ENCODE measurements around the gene SPOP. TPM values are rescaled to one million over a fixed set of nuclear protein-coding genes. Genes with fewer than 3 reads are reported as not detected.

The SPOP gene
- total RNA-seq, 4 donors from 2014 or later, result 44.3 to 147 (median 99.0) TPM

DNA sequence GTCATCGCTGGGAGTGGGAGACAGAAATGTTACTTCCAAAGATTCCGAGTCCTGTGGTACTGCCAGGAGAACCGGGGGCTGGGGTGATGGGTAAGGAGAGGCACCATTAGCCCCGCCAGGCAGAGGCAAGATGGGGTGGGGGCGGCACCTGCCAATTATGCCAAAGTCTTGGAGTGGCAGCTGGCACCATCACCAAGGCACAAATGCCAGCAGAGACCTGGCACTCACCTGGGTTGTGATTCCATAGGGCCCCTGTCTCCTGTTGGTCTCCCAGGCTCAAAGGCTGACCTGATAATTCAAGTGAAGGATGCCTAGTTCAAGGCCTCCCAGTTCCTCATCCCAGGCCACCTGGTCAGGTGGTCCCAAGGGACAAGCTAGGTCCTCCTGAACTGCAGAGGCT, 94.7 kb downstream of the SPOP start:
- intact Hi-C loops (cut with DNase I; ENCODE audit: low total_unique reads), result no loop called here
- H3K4me1 ChIP-seq, result peaks cover 3 to 4% of the 10 kb centered on the region in 2 donors
- no peak for DNase-seq
- no peaks in the 10 kb centered on the region for H3K36me3 ChIP-seq
- TF ChIP-seq POLR2A (IDR thresholded peaks at IDR 0.05), result no peak
- TF ChIP-seq, protein P1, sequence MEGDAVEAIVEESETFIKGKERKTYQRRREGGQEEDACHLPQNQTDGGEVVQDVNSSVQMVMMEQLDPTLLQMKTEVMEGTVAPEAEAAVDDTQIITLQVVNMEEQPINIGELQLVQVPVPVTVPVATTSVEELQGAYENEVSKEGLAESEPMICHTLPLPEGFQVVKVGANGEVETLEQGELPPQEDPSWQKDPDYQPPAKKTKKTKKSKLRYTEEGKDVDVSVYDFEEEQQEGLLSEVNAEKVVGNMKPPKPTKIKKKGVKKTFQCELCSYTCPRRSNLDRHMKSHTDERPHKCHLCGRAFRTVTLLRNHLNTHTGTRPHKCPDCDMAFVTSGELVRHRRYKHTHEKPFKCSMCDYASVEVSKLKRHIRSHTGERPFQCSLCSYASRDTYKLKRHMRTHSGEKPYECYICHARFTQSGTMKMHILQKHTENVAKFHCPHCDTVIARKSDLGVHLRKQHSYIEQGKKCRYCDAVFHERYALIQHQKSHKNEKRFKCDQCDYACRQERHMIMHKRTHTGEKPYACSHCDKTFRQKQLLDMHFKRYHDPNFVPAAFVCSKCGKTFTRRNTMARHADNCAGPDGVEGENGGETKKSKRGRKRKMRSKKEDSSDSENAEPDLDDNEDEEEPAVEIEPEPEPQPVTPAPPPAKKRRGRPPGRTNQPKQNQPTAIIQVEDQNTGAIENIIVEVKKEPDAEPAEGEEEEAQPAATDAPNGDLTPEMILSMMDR (IDR thresholded peaks at IDR 0.05), result no peak
- no peaks in the 10 kb centered on the region for H3K9me3 ChIP-seq
- H3K27me3 ChIP-seq, result no peaks in the 10 kb centered on the region
- no peak overlapping the region for H3K4me3 ChIP-seq
- H3K27ac ChIP-seq, result no peak overlapping the region

DNA sequence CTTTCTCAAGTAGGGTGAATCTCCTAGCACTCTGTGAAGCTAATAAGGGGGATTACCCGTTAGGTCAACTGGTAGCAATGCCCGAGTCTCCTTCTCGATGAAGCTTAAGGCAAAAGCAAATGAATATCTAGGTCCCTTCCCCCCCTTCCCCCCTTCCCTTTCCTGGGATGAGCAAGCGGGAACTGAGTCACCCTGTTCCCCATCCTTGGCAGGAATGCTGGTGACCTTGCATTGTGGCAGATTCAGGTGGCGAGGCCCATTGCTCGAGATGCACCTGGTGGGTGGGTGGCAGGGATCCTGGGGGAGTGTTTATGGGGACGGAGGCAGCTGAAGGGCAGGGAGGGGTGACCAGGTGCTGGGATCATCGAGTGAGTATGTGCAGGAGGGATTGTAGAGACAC, 95.1 kb downstream of the SPOP start:
- Histone ChIP-seq H3K27me3 (no peaks in the 10 kb centered on the region), H3K9me3 (no peaks in the 10 kb centered on the region), H3K36me3 (no peaks in the 10 kb centered on the region), H3K4me3 (no peak overlapping the region), H3K27ac (no peak overlapping the region), H3K4me1 (peaks cover 7 to 8% of the 10 kb centered on the region in 2 donors)
- no peak for TF ChIP-seq POLR2A (IDR thresholded peaks at IDR 0.05)
- TF ChIP-seq, protein P1 (IDR thresholded peaks at IDR 0.05), result no peak
- intact Hi-C loops (cut with DNase I; ENCODE audit: low total_unique reads), result no loop called here
- no peak for DNase-seq

DNA sequence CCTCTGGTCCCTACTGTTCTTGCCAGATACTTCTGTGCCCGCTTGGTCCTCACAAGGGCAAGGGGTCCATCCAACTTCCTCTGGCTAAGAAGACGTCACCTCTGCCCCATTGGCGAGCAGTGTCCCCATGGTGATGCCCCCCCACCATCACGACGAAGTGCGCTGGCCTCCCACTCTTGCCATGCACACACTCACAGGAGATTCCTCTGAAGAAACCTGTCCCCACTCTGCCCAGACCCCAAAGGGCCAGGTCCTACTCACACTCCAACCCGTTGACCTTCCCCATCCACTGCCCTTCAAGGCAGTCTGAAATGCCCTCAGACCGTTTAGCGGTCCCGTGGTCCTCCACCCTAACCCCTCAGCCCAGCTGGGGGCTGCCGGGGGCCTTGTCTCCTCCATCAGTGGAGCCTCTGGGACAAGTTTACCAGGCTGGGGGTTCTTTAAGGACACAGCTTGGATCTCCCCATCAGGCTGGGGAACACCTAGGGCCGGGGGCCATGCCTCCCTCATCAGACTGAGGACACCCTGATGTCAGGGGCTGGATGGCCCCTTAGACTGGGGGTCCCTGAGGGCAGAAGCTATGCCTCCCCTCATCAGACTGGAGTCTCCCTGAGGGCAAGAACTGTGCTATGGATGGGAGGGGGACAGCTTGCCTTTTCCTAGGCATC, 95.7 kb downstream of the SPOP start:
- no peak for DNase-seq
- TF ChIP-seq, protein P1 (IDR thresholded peaks at IDR 0.05), result no peak
- TF ChIP-seq POLR2A (IDR thresholded peaks at IDR 0.05), result no peak
- intact Hi-C loops (cut with DNase I; ENCODE audit: low total_unique reads), result no loop called here
- H3K4me1 ChIP-seq, result peaks cover 9 to 13% of the 10 kb centered on the region in 2 donors
- H3K9me3 ChIP-seq, result no peaks in the 10 kb centered on the region
- H3K27ac ChIP-seq, result no peak overlapping the region
- no peak overlapping the region for H3K4me3 ChIP-seq
- H3K27me3 ChIP-seq, result no peaks in the 10 kb centered on the region
- no peaks in the 10 kb centered on the region for H3K36me3 ChIP-seq

DNA sequence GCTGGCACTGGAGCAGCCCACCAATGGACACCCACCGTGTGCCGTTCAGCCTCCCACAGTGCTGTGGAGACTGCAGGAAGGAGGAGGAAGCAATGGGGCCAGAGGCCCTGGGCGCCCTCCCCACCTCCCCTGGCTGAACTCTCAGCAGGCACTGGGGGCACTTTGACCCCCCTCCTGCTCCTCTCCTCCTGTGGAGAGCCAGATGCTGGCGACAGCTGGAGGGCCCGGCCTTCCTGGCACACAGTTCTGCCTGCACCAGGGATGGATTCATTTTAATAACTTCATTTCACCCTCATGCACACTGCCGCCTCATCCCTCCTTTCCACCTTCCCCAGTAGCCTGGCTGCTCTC, 96.3 kb downstream of the SPOP start:
- H3K4me1 ChIP-seq, result peaks cover 9 to 13% of the 10 kb centered on the region in 2 donors

DNA sequence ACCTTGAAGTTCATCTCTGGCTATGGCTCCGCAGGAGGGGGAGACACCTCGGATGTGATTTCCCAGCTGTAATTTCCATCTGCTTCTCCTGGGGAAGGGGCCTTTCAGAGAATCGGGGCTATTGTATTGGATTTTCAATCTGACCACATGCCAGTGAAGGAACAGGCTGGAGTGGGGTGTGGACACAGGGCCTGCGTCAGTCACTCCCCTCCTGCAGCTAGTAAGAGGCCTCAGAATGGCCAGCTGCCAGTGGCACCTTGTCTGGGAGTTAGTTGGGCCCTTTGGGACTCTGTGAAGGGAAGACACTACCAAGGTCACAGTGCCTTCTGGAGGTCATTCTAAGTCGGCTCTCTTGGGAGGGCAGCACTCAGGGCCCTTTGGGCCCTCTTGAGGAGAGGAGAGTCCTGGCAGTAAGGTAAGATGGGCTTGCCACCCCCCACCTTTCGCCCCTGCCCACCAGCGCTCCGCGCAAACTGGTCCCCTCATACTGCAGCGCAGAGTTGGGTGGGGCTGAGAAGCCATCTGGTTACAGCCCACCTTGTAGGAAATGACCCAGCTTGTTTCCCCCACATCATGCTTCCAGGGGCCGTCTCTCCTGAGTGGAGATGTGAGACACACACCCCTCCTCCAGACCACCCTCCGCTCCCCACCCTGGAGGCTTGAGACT, 96.8 kb downstream of the SPOP start:
- Histone ChIP-seq H3K36me3 (no peaks in the 10 kb centered on the region), H3K9me3 (no peaks in the 10 kb centered on the region), H3K4me3 (no peak overlapping the region), H3K27me3 (no peaks in the 10 kb centered on the region), H3K27ac (no peak overlapping the region), H3K4me1 (peaks cover 9 to 13% of the 10 kb centered on the region in 2 donors)
- DNase-seq, result no peak
- TF ChIP-seq, protein P1 (IDR thresholded peaks at IDR 0.05), result no peak
- no peak for TF ChIP-seq POLR2A (IDR thresholded peaks at IDR 0.05)
- intact Hi-C loops (cut with DNase I; ENCODE audit: low total_unique reads), result no loop called here

More for the DNA sequence above, 96.3 kb downstream of the SPOP start:
- Histone ChIP-seq H3K4me3 (no peak overlapping the region), H3K27me3 (no peaks in the 10 kb centered on the region), H3K9me3 (no peaks in the 10 kb centered on the region), H3K36me3 (no peaks in the 10 kb centered on the region), H3K27ac (no peak overlapping the region)
- DNase-seq, result no peak
- intact Hi-C loops (cut with DNase I; ENCODE audit: low total_unique reads), result no loop called here
- TF ChIP-seq, protein P1 (IDR thresholded peaks at IDR 0.05), result no peak
- TF ChIP-seq POLR2A (IDR thresholded peaks at IDR 0.05), result no peak
